Endothelial cell of umbilical vein (primary cell): Measurements from ENCODE around the gene OCA2. TPM values are rescaled to one million over a fixed set of nuclear protein-coding genes. Genes with fewer than 3 reads are reported as not detected.
A peak's percentile ranks its signal among the peaks of the same experiment; 100 is the strongest.

Experiments
- BruUV-seq: library from RNA; stranded (reverse); fragments of 400-500 nt; replicated peaks from 2 replicates; lab custom pipeline; 2021; lab: Mats Ljungman, UMichigan
- CTCF ChIA-PET: fragments of 300-600, 350-600 bp; sonication (Branson Sonifier 250); formaldehyde crosslinking; loops from one replicate; lab custom pipeline; 2021; ENCODE audit warnings: antibody characterized with exemption, inconsistent platforms; lab: Charles Lee
- POLR2A ChIA-PET: fragments of 300-600, 350-600 bp; sonication (Branson Sonifier 250); formaldehyde crosslinking; loops from one replicate; lab custom pipeline; 2021; ENCODE audit warnings: antibody characterized with exemption, inconsistent platforms; lab: Charles Lee
- DNase-seq: peaks from one replicate; pipeline ENCODE4 v3.0.0-alpha.2; 2011; ENCODE audit warnings: low read depth, low spot score
- FAIRE-seq: peaks from 2 replicates; lab custom pipeline; 2011; peaks lifted over from hg19 to GRCh38; lab: Jason Lieb, UNC
- H2AFZ ChIP-seq: 2 replicates; pipeline ENCODE4 v1.6.0; 2012; ENCODE audit warnings: low read depth, low read length, control low read depth, inconsistent platforms
- H3K27ac ChIP-seq: 2 replicates; pipeline ENCODE4 v1.5.1; 2011; ENCODE audit warnings: low read depth, mild to moderate bottlenecking, control low read depth, low read length, moderate library complexity; ENCODE audit not compliant: insufficient read depth
- H3K27me3 ChIP-seq, 2 experiments: 2 replicates each; pipeline versions ENCODE4 v1.6.0 to v1.6.1; 2011; ENCODE audit warnings: low read length in 2 of 2, mixed read lengths in 1 of 2; ENCODE audit not compliant: control insufficient read depth in 2 of 2, insufficient read depth in 2 of 2
- H3K36me3 ChIP-seq, 2 experiments: 2 replicates in 1 of 2; 3 replicates in 1 of 2; pipeline ENCODE4 v1.5.1; 2011; ENCODE audit warnings: low read length in 2 of 2, mild to moderate bottlenecking in 1 of 2, moderate library complexity in 1 of 2; ENCODE audit not compliant: control insufficient read depth in 2 of 2, insufficient read depth in 2 of 2; ENCODE audit errors: extremely low read depth in 1 of 2
- H3K4me1 ChIP-seq: 3 replicates; pipeline ENCODE4 v1.5.1; 2011; ENCODE audit warnings: mild to moderate bottlenecking, low read length; ENCODE audit not compliant: control insufficient read depth, insufficient read depth; ENCODE audit errors: extremely low read depth
- H3K4me2 ChIP-seq: 2 replicates; pipeline ENCODE4 v1.6.1; 2011; ENCODE audit warnings: low read length, control low read depth, mixed read lengths; ENCODE audit not compliant: insufficient read depth
- H3K4me3 ChIP-seq, 3 experiments: fragments of 200-600 bp in 1 of 3; sonication (generic), shearing (Covaris generic) in 1 of 3; replicated peaks in 1 of 3; 2 replicates each; pipeline ENCODE4 v1.5.1; 2011 to 2016; ENCODE audit warnings: control low read depth in 3 of 3, low read length in 3 of 3, mild to moderate bottlenecking in 2 of 3, inconsistent platforms in 1 of 3, low read depth in 1 of 3, moderate library complexity in 1 of 3; ENCODE audit not compliant: insufficient read depth in 1 of 3
- H3K79me2 ChIP-seq: 2 replicates; pipeline ENCODE4 v1.6.0; 2012; ENCODE audit warnings: low read length, inconsistent platforms; ENCODE audit not compliant: control insufficient read depth, insufficient read depth
- H3K9ac ChIP-seq: replicated peaks from 2 replicates; pipeline ENCODE3; 2011; ENCODE audit warnings: low read length, control low read depth; ENCODE audit not compliant: insufficient read depth; ENCODE audit errors: extremely low read depth
- H3K9me1 ChIP-seq: replicated peaks from 3 replicates; pipeline ENCODE4 v1.6.0; 2011; ENCODE audit warnings: mild to moderate bottlenecking, low read length; ENCODE audit not compliant: control insufficient read depth, insufficient read depth; ENCODE audit errors: extremely low read depth
- H3K9me3 ChIP-seq: replicated peaks from 2 replicates; pipeline ENCODE4 v1.5.1; 2012; ENCODE audit warnings: low read length, inconsistent platforms; ENCODE audit not compliant: control insufficient read depth, insufficient read depth
- H4K20me1 ChIP-seq: replicated peaks from 2 replicates; pipeline ENCODE3; 2011; ENCODE audit warnings: mild to moderate bottlenecking, low read length; ENCODE audit not compliant: control insufficient read depth, insufficient read depth; ENCODE audit errors: extremely low read depth
- CTCF ChIP-seq, 2 donors: IDR thresholded peaks; 1 replicate in 1 of 2; 2 replicates in 1 of 2; pipeline ENCODE4 v1.5.1; 2011; ENCODE audit warnings: low read length in 2 of 2, mild to moderate bottlenecking in 2 of 2, moderate library complexity in 2 of 2, control low read depth in 1 of 2, inconsistent platforms in 1 of 2, low read depth in 1 of 2; ENCODE audit not compliant: insufficient read depth in 1 of 2; ENCODE audit errors: extremely low read depth in 1 of 2
- EZH2 ChIP-seq: IDR thresholded peaks from 2 replicates; pipeline ENCODE4 v1.6.1; 2012; ENCODE audit warnings: borderline replicate concordance, low read depth, mild to moderate bottlenecking, moderate library complexity, low read length, inconsistent platforms; ENCODE audit not compliant: severe bottlenecking
- FOS ChIP-seq: IDR thresholded peaks from 2 replicates; pipeline ENCODE4 v1.6.1; 2011; ENCODE audit warnings: mild to moderate bottlenecking, low read length, moderate library complexity, borderline replicate concordance; ENCODE audit not compliant: insufficient read depth
- GATA2 ChIP-seq: IDR thresholded peaks from 2 replicates; pipeline ENCODE4 v1.7.0; 2011; ENCODE audit warnings: low read depth, mild to moderate bottlenecking, moderate library complexity, mixed read lengths, low read length; ENCODE audit not compliant: insufficient read length, insufficient read depth
- JUN ChIP-seq: IDR thresholded peaks from 2 replicates; pipeline ENCODE4 v1.6.1; 2011; ENCODE audit warnings: borderline replicate concordance, low read depth; ENCODE audit not compliant: insufficient read length, insufficient read depth
- MAX ChIP-seq: IDR thresholded peaks from 2 replicates; pipeline ENCODE4 v1.6.1; 2011; ENCODE audit not compliant: insufficient read depth, insufficient read length
- MYC ChIP-seq: IDR thresholded peaks from one replicate; pipeline ENCODE4 v1.6.1; 2011; ENCODE audit warnings: mild to moderate bottlenecking, low read depth, low read length
- POLR2A ChIP-seq: IDR thresholded peaks from 2 replicates; pipeline ENCODE4 v1.6.1; 2012; ENCODE audit warnings: low read depth, mild to moderate bottlenecking, control low read depth, low read length
- dilution Hi-C: fragments of 300-500 bp; cut with MboI; formaldehyde crosslinking; loops from one replicate; pipeline ENCODE4 v1.15.0; 2019; ENCODE audit warnings: low sequenced_read_pairs; ENCODE audit not compliant: extremely low pct_ligation_motif_present
- intact Hi-C: fragments of 100-400 bp; cut with micrococcal nuclease; formaldehyde crosslinking; loops from one replicate; pipeline ENCODE4 v1.10.0; 2022
- polyA plus RNA-seq, 4 experiments: library from polyadenylated mRNA; depleted of rRNA in 3 of 4; stranded (reverse) in 3 of 4; unstranded in 1 of 4; fragments of >200 nt; gene quantifications; 2 replicates each; pipeline versions ENCODE4 v1.2.1 to v1.2.3, GENCODE V29; 2011 to 2012; ENCODE audit warnings: missing spikeins in 1 of 4
- total RNA-seq: library from RNA; stranded (reverse); gene quantifications from 2 replicates; pipeline ENCODE4 v1.2.3, GENCODE V29; 2021

OCA2 gene
- total and polyA plus RNA-seq, 2 donors (not counting 3 experiments of a cell fraction or from before 2014, with no cell fraction given), result not detected

GRCh38 chr15:28096670-28097431 is 2.3 kb downstream of the OCA2 start:
- H3K4me1 ChIP-seq, result peaks cover 12% of the 10 kb centered on the region
- DNase-seq (no peak), FAIRE-seq (no peak)
- H4K20me1 ChIP-seq, result no peaks in the 10 kb centered on the region
- intact Hi-C loops, result loop anchor here (1.0 kb wide), 1 partner anchor 26 kb away; no protein-coding TSS in a partner anchor
- H2AFZ ChIP-seq, result peak overlapping the region; percentile 73
- CTCF ChIA-PET, result interaction anchor here (1.4 to 2.5 kb wide), 4 partner anchors 11 to 1208 kb away, joined by 4 to 15 read pairs (median 5); no protein-coding TSS in a partner anchor
- no peaks in the 10 kb centered on the region for H3K9me1 ChIP-seq
- H3K9me3 ChIP-seq, result no peaks in the 10 kb centered on the region
- no peak overlapping the region for H3K9ac ChIP-seq
- POLR2A ChIA-PET, result no interaction called here
- peaks cover 47 to 62% of the 10 kb centered on the region in 2 experiments for H3K27me3 ChIP-seq
- dilution Hi-C loops, result no loop called here
- peak overlapping the region; percentile 88 for H3K4me2 ChIP-seq
- peak overlapping the region; percentile 18 to 56 (median 31) for H3K4me3 ChIP-seq
- H3K27ac ChIP-seq, result no peak overlapping the region
- TF ChIP-seq MYC (no peak), EZH2 (peak; percentile 79), GATA2 (no peak)
- no peaks in the 10 kb centered on the region for H3K36me3 ChIP-seq
- BruUV-seq, result no TSS peak
- no peaks in the 10 kb centered on the region for H3K79me2 ChIP-seq

GRCh38 chr15:28096411-28096669 is 2.8 kb downstream of the OCA2 start:
- peak overlapping the region; percentile 18 to 56 (median 31) for H3K4me3 ChIP-seq
- no peaks in the 10 kb centered on the region for H3K79me2 ChIP-seq
- dilution Hi-C loops, result no loop called here
- H3K4me1 ChIP-seq, result peaks cover 12% of the 10 kb centered on the region
- intact Hi-C loops, result loop anchor here (1.0 kb wide), 1 partner anchor 27 kb away; no protein-coding TSS in a partner anchor
- peak overlapping the region; percentile 73 for H2AFZ ChIP-seq
- no TSS peak for BruUV-seq
- CTCF ChIA-PET, result interaction anchor here (2.0 to 2.5 kb wide), 3 partner anchors 11 to 1205 kb away, joined by 5 to 15 read pairs (median 5); no protein-coding TSS in a partner anchor
- H3K9me1 ChIP-seq, result no peaks in the 10 kb centered on the region
- TF ChIP-seq POLR2A (no peak), GATA2 (no peak), EZH2 (peak; percentile 22), MYC (no peak), FOS (no peak), JUN (no peak), CTCF (IDR thresholded peaks at IDR 0.05; ENCODE audit: extremely low read depth in 1 of 2, insufficient read depth in 1 of 2, low read depth in 1 of 2, low read length in 2 of 2) (no peak), MAX (no peak)
- FAIRE-seq, result no peak
- no peaks in the 10 kb centered on the region for H3K36me3 ChIP-seq
- no peaks in the 10 kb centered on the region for H4K20me1 ChIP-seq
- H3K27me3 ChIP-seq, result peaks cover 47 to 62% of the 10 kb centered on the region in 2 experiments
- H3K9ac ChIP-seq, result no peak overlapping the region
- H3K27ac ChIP-seq, result no peak overlapping the region
- POLR2A ChIA-PET, result no interaction called here
- H3K9me3 ChIP-seq, result no peaks in the 10 kb centered on the region
- DNase-seq, result no peak
- peak overlapping the region; percentile 88 for H3K4me2 ChIP-seq
